HG03354 (cell line): ENCODE data around the gene NAPSA.
"Not testable (repeated sequence)": the region's sequence is repeated elsewhere in the genome, so short reads cannot be mapped to it uniquely, and the experiment has no call there.

Experiments
- ATAC-seq: cut with Tn5 transposase; IDR thresholded peaks from one replicate; pipeline ENCODE4 v1.9.1; 2021; ENCODE audit warnings: mild to moderate bottlenecking; ENCODE audit not compliant: unreplicated experiment, poor library complexity, severe bottlenecking

Gene NAPSA

GRCh38 chr19:50365434-50366306 is at the start of gene NAPSA:
NAPSA (minus strand) TSS chr19:50365639; CDS start chr19:50365621, 18 bp downstream.
- no peak for ATAC-seq

GRCh38 chr19:50413531-50413930 is 48.1 kb upstream of the NAPSA start:
- ATAC-seq: no peak

- ATAC-seq: no peak
These were observed 47.7 kb upstream of the NAPSA start for GRCh38 chr19:50413096-50413495.

- ATAC-seq: no peak
These were observed 47.0 kb upstream of the NAPSA start for GRCh38 chr19:50412419-50412818.

GRCh38 chr19:50410109-50410508 is 44.7 kb upstream of the NAPSA start:
- no peak for ATAC-seq

- ATAC-seq: no peak
These were observed 43.9 kb upstream of the NAPSA start for GRCh38 chr19:50409347-50409746.

- no peak for ATAC-seq
These were observed 41.4 kb upstream of the NAPSA start for GRCh38 chr19:50406829-50407228.

GRCh38 chr19:50406156-50406820 is 40.8 kb upstream of the NAPSA start:
- ATAC-seq: no peak

GRCh38 chr19:50402544-50403301 is 37.3 kb upstream of the NAPSA start:
- no peak for ATAC-seq

GRCh38 chr19:50401605-50402450 is 36.4 kb upstream of the NAPSA start:
- no peak for ATAC-seq

- ATAC-seq: no peak
These were observed 33.9 kb upstream of the NAPSA start for GRCh38 chr19:50399368-50399745.

- ATAC-seq: no peak
These were observed 33.4 kb upstream of the NAPSA start for GRCh38 chr19:50398675-50399367.

GRCh38 chr19:50394017-50394416 is 28.6 kb upstream of the NAPSA start:
- no peak for ATAC-seq

- no peak for ATAC-seq
These were observed 28.1 kb upstream of the NAPSA start for GRCh38 chr19:50393589-50393988.

GRCh38 chr19:50392759-50393158 is 27.3 kb upstream of the NAPSA start:
- ATAC-seq: no peak

GRCh38 chr19:50390952-50391351 is 25.5 kb upstream of the NAPSA start:
- not testable (repeated sequence) for ATAC-seq

GRCh38 chr19:50390295-50390694 is 24.9 kb upstream of the NAPSA start:
- ATAC-seq: not testable (repeated sequence)

- no peak for ATAC-seq
These were observed 22.4 kb upstream of the NAPSA start for GRCh38 chr19:50387868-50388245.
